DND-41 (cell line): ENCODE data around the gene MRRF.

Experiments
- ATAC-seq: fragments of 200-7000 bp; cut with Tn5 transposase; 3 replicates; pipeline ENCODE4 v1.9.1; 2021; ENCODE audit warnings: low read depth; ENCODE audit not compliant: insufficient read depth
- DNase-seq: peaks from one replicate; pipeline ENCODE4 v3.0.0-alpha.2; 2020
- H2AFZ ChIP-seq: 2 replicates; pipeline ENCODE4 v1.6.0; 2012; ENCODE audit warnings: low read depth, low read length
- H3K27ac ChIP-seq: 2 replicates; pipeline ENCODE4 v1.5.1; 2012; ENCODE audit warnings: low read length, inconsistent platforms
- H3K27me3 ChIP-seq: fragments of 200-600 bp; sonication (generic); 2 replicates; pipeline ENCODE4 v1.6.0; 2012; ENCODE audit warnings: low read length, mild to moderate bottlenecking, inconsistent platforms; ENCODE audit not compliant: insufficient read depth, poor library complexity
- H3K36me3 ChIP-seq: 2 replicates; pipeline ENCODE4 v1.5.1; 2012; ENCODE audit warnings: low read length, inconsistent platforms; ENCODE audit not compliant: insufficient read depth
- H3K4me1 ChIP-seq: 2 replicates; pipeline ENCODE4 v1.5.1; 2012; ENCODE audit warnings: mild to moderate bottlenecking, low read length; ENCODE audit not compliant: insufficient read depth
- H3K4me2 ChIP-seq: 2 replicates; pipeline ENCODE4 v1.6.0; 2012; ENCODE audit warnings: mild to moderate bottlenecking, moderate library complexity, low read length, inconsistent platforms; ENCODE audit not compliant: insufficient read depth
- H3K4me3 ChIP-seq, 2 experiments: fragments of 200-600 bp in 1 of 2; shearing (Covaris generic) in 1 of 2; 2 replicates each; pipeline ENCODE4 v1.5.1; 2012 to 2016; ENCODE audit warnings: inconsistent platforms in 2 of 2, low read length in 2 of 2, mild to moderate bottlenecking in 2 of 2, low read depth in 1 of 2, moderate library complexity in 1 of 2
- H3K79me2 ChIP-seq: 2 replicates; pipeline ENCODE4 v1.6.0; 2012; ENCODE audit warnings: low read length, inconsistent platforms; ENCODE audit not compliant: insufficient read depth
- H3K9ac ChIP-seq: 2 replicates; pipeline ENCODE4 v1.6.0; 2012; ENCODE audit warnings: low read depth, mild to moderate bottlenecking, inconsistent platforms, low read length, moderate library complexity
- H3K9me3 ChIP-seq: 2 replicates; pipeline ENCODE4 v1.5.1; 2012; ENCODE audit warnings: low read length, moderate library complexity, mild to moderate bottlenecking, inconsistent platforms; ENCODE audit not compliant: insufficient read depth, severe bottlenecking
- H4K20me1 ChIP-seq: 2 replicates; pipeline ENCODE4 v1.6.0; 2012; ENCODE audit warnings: low read length; ENCODE audit not compliant: insufficient read depth
- CTCF ChIP-seq: IDR thresholded peaks from 2 replicates; pipeline ENCODE4 v1.5.1; 2012; ENCODE audit warnings: borderline replicate concordance, low read length, moderate library complexity, mild to moderate bottlenecking; ENCODE audit not compliant: poor library complexity, severe bottlenecking; ENCODE audit errors: extremely low read depth
- EZH2 ChIP-seq: IDR thresholded peaks from 3 replicates; pipeline ENCODE4 v1.6.1; 2012; ENCODE audit warnings: borderline replicate concordance, low read depth, mild to moderate bottlenecking, moderate library complexity, low read length, inconsistent platforms; ENCODE audit not compliant: severe bottlenecking

MRRF gene

DNA sequence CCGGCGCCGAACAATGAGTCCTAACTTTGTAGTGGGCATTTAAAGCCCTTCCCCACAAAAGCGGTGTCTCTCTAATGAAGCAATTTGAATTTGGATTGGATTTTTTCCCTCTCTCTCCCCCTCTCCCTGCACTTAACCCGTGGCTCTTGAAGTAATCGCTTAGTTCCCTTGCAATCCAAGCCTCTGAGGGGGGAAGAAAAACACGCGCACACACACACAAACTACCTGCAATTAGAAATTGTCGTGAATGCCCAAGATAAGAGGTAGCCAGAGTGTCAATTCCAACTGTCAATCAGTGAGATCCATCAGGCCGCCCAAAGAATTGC, 37.1 kb upstream of the MRRF start:
- Histone ChIP-seq H3K27me3 (peaks cover 8% of the 10 kb centered on the region), H3K27ac (no peak overlapping the region), H3K9me3 (no peaks in the 10 kb centered on the region), H3K9ac (no peak overlapping the region), H3K4me3 (no peak overlapping the region), H3K36me3 (no peaks in the 10 kb centered on the region), H3K4me2 (no peak overlapping the region), H2AFZ (no peak overlapping the region), H3K4me1 (no peaks in the 10 kb centered on the region), H4K20me1 (no peaks in the 10 kb centered on the region), H3K79me2 (no peaks in the 10 kb centered on the region)
- no peak for DNase-seq
- TF ChIP-seq CTCF (no peak), EZH2 (no peak)
- ATAC-seq, result no peak

- Histone ChIP-seq H3K4me3 (no peak overlapping the region), H3K36me3 (no peaks in the 10 kb centered on the region), H4K20me1 (no peaks in the 10 kb centered on the region), H3K4me1 (no peaks in the 10 kb centered on the region), H2AFZ (no peak overlapping the region), H3K79me2 (no peaks in the 10 kb centered on the region), H3K27ac (no peak overlapping the region), H3K27me3 (peaks cover 8% of the 10 kb centered on the region), H3K9me3 (no peaks in the 10 kb centered on the region), H3K9ac (no peak overlapping the region), H3K4me2 (no peak overlapping the region)
- TF ChIP-seq EZH2, result no peak
- TF ChIP-seq CTCF, result no peak
- no peak for ATAC-seq
- DNase-seq, result no peak
Measured at GRCh38 chr9:122228191-122228567, 36.5 kb upstream of the MRRF start.

DNA sequence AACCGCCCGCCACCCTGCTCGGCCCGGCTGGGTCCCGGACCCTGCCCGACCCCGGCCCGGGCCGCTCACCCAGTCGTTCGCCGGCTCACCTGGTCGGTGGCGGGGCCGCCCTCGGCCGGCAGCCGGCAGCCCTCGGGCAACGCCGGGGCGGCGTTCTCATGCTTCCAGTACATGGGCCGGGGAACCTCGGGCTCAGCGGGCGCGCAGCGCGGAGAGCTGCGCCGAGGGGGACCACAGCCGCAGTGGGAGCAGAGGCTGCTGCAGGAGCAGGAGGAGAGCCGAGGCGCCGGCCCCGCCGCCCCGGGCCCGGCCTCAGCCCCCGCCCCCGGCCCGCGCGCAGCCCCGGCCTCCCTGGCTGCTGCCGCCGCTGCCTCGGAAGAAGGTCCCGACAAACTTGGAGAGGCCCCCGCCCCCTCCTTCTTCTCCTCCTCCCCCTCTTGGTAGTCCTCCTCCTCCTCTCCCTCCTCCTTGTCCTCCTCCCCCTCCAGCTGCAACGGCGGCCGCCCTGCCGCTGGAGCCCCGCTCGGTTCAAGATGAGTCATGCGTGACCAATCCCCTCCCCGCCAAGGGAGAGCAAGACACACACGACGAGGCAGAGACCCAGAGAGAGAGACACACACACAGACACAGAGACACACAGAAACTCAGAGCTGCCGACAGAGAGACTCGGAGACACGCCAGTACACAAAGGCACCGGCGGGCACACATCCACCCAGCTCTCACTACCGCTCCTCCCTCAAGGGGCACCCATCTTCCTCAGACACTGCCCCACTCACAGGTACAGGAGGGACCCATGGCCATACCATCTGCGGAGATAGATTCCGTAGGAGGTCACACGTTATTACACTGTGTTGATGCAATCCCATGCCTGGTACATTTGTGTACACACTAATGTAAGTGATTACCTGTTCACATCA, 35.9 kb upstream of the MRRF start, which contains the start of gene LHX6:
Gene LHX6 (minus strand): TSS at position 390 of the 917 bp plus-strand sequence. CDS start 217 bp downstream, at position 173.
- ATAC-seq (no peak), DNase-seq (no peak)
- Histone ChIP-seq H3K4me2 (no peak within 1 kb of the TSS), H2AFZ (no peak within 1 kb of the TSS), H3K9ac (no peak within 1 kb of the TSS), H3K4me3 (no peak within 1 kb of the TSS), H3K79me2 (no peaks in the 10 kb centered on the region), H3K27ac (no peak within 1 kb of the TSS), H3K27me3 (peaks cover 5% of the 10 kb centered on the region), H3K36me3 (no peaks in the 10 kb centered on the region), H3K9me3 (no peaks in the 10 kb centered on the region), H4K20me1 (no peaks in the 10 kb centered on the region), H3K4me1 (no peaks in the 10 kb centered on the region)
- no peak for TF ChIP-seq CTCF
- no peak for TF ChIP-seq EZH2

GRCh38 chr9:122229485-122229837, 35.2 kb upstream of the MRRF start:
- H3K4me3 ChIP-seq, result no peak overlapping the region
- no peaks in the 10 kb centered on the region for H3K9me3 ChIP-seq
- no peak overlapping the region for H3K9ac ChIP-seq
- peaks cover 5% of the 10 kb centered on the region for H3K27me3 ChIP-seq
- no peaks in the 10 kb centered on the region for H3K4me1 ChIP-seq
- H3K79me2 ChIP-seq, result no peaks in the 10 kb centered on the region
- TF ChIP-seq EZH2, result no peak
- TF ChIP-seq CTCF, result no peak
- no peak overlapping the region for H2AFZ ChIP-seq
- H3K36me3 ChIP-seq, result no peaks in the 10 kb centered on the region
- H3K27ac ChIP-seq, result no peak overlapping the region
- H3K4me2 ChIP-seq, result no peak overlapping the region
- DNase-seq, result no peak
- no peak for ATAC-seq
- H4K20me1 ChIP-seq, result no peaks in the 10 kb centered on the region
